CD1c-positive myeloid dendritic cell (primary cell): ENCODE measurements around the gene PRCC.
A peak's percentile ranks its signal among the peaks of the same experiment; 100 is the strongest.
"Not testable (repeated sequence)": the region's sequence is repeated elsewhere in the genome, so short reads cannot be mapped to it uniquely, and the experiment has no call there.

Experiments used
- DNase-seq: peaks from one replicate; pipeline ENCODE4 v3.0.0-alpha.2; 2016; ENCODE audit errors: extremely low spot score

The PRCC gene

DNA sequence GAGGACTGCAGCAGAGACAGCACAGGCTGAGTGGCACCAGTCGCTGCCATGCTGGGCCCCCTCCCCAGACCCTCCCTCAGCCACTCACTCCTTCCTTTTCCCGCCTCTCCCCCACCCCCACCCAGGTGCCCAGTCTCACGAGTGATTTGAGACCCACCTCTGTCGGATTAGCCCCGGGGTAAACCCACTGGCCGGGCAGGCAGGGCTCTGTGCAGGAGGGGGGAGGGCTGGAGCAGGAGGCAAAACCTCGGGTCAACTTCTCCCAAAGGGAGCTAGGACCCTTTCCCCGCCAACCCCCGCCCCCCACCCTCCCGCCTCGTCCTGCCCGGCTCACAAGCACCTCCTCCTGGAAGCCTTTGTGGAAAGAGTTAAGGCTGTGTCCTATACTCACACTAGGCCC, 23.0 kb upstream of the PRCC start:
- DNase-seq: no peak

DNA sequence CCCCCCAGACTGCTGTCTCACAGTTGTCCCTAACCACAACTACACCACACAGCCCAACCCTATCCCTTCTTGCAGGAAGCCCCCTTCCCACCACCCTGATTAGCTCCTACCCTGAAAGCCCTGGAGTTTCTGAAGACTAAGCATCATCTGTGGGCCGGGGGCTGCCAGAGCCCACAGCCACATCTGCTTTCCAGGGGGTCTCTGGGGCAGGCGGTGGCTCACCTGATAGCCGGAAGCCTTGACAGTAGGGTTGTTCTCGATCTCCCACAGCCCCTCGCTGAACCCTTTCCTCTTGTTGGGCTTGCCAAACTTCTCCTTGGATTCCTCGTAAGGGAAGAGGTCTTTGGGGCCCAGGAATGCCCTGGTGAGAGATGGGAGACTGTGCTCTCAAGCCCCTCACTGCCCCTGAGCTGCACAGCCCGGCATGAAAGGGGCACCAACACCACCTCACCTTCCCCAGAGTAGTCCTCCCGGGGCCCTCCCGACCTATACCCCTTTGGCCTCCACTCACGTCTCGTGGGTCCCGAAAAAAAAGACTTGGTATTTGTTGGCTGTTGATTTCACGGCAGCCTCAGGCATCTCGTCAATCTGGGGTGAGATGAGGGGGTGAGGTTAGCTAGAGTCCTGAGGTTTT, 22.4 kb upstream of the PRCC start:
- no peak for DNase-seq

DNA sequence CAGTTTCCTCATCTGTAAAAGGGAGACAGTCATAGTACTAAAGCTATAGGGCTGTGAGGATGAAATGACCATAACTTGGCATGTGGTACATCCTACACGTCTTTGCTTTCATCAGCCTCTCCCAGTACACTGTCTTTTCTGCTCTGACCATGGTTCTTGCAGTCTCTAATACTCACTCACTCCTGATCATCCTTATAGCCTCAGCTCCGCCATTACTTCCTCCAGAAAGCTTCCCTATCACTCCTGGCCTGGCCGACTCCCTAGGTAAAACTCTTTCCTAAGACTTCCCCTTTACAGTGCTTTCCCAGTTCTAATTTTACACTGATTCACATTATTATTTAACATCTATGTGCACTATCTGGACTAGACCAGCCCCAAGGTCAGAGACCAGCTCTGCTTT, 21.5 kb upstream of the PRCC start:
- peak; percentile 64 for DNase-seq

DNA sequence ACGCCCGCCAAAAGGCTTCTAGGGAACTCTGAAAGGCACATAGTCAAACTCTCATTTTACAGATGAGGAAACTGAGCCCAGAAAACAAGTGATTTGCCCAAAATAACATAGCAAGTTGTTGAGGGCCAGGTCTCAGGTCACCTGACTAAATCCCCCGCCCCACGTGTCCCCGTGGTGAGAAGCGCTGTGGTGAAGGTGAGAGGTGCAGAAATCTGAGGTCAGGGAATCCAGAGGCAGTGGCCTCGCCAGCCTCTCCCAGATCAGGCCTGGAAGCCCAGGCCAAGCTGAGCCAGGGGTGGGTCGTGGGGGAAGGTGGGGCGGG, 21.0 kb upstream of the PRCC start:
- no peak for DNase-seq

DNA sequence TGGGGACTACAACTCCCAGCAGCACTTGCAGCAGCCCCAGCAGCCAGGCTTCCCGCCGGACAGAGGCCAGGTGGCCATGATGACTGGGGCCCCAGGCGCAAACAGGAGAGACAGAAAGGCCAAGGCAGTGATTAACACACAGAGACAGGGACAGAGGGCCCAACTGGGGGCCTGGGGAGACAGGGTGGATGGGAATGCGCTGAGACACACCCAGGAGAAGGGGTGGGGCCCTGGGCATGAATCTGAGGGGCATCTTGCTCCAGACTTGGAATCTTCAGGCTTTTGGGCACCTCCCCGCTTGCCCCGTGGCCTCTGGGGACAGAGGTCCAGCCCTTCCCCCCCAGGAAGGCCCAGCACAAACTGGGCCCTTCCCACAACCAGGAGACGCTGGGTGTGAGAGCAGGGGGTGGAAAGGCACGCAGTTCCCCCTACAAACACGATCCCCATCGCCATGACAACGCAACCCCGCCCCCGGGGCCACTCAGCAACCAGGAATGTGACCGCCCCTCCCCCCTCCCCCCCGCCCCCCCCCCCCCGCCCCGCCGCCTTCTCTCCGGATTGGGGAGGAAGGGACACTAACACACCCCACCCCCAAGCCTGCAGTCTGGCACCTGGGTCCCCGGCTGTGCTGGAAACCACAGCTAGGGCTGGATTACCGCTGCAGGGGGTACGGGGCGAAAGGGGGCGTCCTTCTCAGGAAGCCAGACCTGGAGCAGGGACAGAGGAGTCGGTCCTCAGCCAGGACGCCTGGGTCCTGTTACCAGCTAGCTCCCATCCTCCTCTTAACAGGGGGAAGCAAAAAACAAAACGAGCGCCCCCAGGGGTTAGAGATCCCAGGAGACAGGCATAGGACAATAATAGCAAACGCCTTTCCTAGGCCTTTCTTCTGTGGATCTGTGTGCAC, 20.4 kb upstream of the PRCC start:
- peak; percentile 75 for DNase-seq

DNA sequence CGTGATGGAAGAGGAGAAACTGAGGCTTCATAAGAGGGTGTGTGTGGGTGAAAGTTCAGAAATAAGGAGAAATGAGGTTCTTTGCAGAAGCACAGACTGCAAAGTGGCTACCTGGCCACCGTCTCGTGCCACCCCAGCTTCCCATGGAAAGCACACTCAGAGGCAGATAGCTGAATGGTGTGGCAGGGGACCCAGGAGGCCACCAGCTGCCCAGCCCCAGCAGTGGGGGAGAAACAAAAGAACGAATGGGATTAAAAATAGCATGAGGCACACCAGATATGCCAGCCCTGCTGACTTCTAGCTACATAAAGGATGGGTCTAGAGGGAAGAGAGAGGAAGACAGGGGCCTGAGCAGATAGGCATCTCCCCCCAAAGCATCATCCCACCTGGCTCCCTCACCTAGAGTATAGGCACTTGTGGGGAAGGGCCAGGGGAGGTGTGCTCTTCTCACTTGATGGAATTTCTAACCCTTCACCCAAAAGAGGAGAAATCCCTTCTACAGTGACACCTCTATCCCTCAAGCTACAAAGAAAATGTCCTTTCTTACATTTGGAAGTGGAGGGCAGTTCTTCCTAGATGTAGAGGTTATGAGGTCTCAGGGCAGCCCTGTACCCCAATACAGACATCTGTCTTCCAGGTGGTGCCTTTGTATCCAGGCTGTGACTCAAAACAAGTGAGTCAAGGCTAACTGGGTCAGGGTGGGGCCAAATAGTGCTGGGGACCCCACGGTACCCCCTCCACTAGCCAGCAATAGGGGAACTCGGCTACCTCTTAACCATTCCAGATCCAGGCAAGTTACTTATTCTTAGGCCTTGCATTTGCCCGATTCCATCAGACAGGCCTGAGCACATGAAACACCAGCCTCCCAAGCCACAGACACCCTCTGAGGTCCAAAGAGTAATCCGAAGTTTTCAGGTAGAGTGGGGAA, 19.3 kb upstream of the PRCC start:
- DNase-seq: no peak

DNA sequence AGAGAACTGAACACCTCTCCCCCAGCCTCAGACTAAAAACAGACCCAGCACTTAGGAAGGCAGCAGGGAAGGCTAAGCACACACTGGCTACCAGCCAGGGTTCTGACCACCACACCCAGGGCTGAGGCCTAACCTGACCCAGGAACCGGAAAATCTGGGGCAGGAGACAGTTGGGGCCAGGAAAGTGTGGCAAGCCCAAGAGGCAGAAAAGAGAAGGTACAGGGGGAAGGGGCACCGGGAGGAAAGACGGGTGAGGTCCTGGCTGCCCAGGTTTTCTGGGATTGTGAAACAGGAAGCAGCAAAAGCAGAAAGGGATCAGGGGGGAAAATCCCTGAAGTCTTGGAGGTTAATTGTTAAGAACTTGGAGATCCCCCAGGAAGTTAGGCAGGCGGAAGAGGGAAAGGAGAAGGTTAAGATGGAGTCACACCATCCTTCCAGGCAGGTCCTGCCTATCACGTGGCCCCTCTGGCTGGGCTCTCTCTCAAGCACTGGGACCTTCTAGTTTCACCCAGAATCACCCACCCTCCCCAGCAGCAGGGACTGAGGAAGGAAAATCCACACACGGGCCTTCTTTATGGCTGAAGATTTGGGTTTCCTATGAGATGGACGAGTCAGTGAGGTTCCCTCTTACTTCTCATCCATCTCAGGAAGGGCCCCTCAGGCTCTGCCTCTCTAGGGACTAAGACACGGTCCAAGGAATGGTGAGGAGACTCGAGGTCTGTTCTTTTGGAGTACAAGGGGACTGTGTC, 18.5 kb upstream of the PRCC start:
- peak; percentile 65 for DNase-seq

DNA sequence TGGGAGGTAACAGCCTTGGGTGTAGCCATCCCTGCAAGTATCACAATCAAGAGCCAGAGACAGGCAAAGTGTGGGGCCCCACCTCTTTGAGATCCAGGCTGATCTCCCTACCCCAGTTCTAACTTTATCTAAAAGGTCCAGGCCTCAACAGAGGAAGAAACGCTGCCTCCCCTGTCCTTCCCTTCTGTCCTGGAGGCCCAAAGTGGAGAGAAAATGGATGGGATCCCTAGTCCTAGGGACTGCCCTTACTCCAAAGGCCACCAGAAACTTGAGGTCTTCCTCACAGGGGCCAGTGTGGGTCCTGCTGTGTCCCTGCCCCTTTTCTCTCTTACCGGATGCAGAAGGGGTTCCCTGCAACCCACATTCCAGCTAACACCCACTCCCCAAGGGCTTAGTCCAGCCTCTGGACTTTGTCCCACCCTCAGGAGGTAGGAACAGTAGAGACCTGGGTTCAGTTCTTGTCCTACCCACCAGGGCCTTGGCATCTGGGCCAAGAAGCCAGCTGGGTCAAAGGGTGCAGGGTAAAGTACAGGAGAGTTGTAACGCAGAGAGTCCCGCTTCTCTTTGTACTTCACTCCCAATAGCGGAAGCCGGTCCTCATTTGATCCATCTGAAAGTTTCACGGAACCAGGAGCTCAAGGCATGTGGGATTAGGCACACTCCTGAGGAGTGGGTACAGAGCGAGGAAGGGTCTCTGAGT, 17.8 kb upstream of the PRCC start:
- peak; percentile 35 for DNase-seq

DNA sequence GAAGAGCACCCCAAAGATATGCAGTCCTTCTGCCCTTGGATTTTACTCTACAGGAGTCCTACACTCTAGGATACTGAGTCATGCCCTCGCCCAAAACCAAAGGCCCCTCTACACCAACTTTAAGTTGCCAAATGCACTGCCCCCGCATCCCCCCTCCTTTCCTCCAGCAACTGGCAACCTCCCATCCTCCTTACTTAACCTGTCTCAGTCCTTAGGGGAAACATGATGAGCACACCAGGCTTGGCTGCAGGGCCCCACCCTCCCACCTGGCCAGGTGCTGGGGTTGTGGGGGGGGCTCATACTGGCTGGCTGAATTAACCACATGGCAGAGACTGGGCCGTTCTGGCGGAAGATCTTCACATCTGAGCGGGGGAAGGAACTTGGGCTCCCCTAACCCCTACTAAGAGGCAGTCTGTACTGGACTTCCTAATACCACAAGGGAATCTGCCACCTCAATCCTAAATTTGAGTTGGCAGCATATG, 17.1 kb upstream of the PRCC start:
- peak; percentile 38 for DNase-seq

DNA sequence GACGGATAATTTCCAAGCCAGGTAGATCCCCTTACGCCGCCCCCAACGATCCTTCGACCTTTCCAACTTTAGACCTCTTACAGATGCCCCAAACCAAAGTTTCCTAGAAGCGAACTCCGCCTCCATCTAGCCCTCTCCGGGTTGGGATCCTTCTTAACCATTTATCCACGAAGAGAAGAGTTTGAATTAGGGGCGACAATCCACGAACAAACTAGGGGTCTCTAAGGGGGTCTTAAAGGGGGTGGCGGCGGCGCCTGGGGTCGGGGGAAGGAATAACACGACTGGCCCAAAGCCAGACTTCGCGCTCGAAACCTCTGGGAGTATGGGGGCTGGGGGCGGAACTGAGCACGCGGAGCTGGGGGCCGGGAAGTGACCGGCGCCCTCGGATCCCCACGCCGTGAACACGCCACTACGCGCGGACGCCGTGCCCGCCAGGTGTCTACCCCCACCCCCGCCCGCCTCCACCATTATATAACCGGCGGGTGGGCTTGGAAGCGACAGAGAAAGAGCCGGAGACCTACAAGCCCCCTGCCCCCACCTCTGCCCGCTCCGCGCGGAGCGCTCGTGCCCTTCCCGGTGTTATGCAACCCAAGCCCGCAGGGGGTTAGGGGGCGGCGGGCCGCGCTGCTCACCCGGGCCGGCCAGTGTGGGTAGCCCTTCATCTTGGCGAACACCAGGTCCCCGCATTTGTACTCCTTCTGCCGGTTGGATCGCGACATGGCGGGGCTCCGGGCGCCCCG, 16.5 kb upstream of the PRCC start:
- peak; percentile 40 for DNase-seq

DNA sequence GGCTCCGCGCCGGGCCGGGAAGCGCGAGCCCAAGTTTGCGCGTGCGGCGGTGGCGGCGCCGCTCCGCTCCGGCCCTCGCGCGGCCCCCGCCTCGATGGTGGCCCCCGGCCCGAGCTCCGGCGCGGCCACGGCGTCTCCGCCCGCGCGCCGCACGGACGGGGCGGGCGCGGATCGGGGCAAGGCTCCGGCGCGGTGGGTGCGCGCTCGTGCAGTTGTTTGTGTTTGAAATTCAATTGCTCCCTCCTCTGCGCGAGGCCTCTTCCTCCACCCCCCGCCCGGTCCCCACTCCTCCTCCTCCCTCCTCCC, 15.9 kb upstream of the PRCC start, which contains the start of gene HDGF:
TSS of gene HDGF (minus strand) at position 225 of the 306 bp plus-strand sequence. CDS start 246 bp downstream, outside the sequence.
- no peak for DNase-seq

DNA sequence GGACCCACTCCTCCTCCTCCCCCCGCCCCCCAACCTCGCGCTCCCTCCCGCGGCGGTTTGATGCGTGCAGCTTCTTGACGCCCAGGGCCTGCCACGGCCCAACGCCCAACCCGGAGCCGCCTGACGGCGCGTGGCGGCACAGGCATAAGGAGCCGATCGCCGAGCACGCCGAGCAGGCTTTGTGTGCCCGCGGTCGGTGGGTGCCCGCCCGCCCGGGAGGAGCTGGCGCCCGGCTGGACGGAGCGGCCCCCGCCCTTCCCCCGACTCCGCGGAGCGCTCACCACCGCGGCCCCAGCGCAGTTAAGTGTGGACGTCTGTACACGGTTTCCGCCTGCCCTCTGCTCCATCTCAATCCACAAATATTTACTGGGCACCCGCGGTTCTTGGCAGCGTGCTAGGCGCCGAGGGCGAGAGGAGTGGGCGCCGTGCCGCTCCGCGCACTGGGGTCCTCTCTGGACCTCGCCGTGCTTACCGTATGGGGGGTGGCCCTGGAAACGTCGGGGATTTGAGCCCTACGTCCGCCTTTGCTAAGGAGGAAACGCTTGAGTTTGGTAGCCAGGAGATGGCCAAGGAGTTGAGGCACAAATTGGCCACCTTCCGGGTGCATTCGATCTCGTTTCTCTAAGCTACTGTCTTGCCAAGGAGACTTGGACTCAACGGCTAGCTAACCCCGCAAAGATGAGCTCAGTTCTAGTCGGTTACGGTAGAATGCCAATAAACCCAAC, 15.4 kb upstream of the PRCC start:
- DNase-seq: peak; percentile 96

DNA sequence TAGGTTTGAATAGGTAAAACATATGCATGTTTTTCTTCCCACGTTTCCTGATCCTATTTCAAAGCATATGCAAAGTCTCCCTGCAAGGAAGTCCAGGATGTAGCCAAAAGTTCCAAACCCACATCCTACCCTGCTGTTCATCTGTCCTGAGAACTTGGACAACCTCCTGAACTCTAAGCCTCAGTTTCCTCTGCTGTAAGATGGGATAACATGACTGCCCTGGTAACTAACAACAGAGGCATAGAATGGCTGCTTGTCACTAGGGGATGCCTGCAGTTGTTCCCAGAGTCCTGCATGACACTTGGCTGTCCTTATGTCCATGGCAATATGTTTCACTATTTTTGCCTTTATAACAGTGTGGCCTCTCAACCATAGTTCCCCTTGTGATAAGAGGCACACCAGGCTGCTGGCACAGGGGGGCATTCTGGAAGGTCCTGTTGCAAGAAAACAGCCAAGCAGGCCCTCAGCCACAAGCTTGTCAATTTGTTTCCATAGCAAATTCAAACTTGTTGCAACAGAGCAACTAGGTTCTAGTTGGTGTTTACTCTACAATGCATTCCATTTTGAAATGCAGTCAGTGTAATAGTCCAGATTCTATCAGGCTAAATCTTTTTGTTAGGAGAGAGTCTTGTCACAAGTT, 14.4 kb upstream of the PRCC start:
- DNase-seq: no peak

DNA sequence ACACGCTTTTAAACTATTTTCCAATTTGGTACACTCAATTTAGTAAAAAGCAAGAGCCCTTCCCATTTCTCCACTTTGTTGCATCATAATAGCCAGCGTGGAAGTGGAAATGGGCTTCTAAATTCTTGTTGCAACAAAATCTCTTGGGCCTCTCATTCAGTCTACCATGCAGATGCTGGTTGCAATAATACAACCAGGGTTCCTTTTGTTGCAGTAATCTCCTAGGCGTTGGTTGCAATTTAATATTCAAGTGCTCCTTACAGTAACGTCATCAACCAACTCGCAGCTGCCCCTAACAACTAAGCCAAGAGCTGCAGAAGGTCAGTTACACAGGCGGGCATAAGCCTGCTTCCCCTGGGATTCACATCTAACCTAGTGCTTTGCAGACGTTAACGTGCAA, 13.1 kb upstream of the PRCC start:
- no peak for DNase-seq

DNA sequence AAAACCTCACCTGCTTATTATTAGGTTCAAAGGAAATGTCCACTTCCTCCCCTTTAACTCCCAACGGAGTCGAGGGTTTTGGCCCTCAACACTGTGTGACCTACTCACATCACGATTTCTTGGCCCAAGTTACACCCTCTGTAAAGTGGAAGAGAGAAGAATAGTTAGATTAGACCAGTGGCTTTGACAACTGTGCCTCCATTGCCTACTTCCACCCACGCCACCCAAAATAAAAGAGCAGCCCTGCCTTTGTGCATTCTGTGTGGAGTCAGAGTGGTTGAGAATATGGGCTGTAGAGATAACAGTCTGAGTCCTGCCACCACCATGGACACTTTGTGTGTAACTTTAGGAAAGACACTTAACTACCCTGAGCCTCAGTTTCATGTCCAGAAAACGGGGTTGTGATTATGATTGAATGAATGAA, 11.8 kb upstream of the PRCC start:
- no peak for DNase-seq

DNA sequence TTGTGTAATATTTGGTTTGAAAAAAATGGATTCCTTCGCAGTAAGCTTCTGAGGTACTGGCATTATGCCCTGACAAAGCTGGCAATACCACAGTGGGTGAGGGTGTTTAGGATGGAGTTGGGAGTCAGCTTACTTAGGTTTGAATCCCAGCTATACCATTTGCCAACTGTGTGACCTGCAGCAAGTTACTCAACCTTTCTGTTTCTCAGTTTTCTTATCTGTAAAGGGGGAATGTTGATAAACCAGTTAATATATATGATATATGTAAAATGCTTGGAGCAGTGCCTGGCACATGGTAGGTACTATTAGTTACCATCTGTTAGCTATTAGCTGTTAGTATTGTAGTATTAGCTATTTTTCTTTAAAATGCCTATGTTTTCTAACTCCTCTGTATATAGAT, 11.0 kb upstream of the PRCC start:
- no peak for DNase-seq

DNA sequence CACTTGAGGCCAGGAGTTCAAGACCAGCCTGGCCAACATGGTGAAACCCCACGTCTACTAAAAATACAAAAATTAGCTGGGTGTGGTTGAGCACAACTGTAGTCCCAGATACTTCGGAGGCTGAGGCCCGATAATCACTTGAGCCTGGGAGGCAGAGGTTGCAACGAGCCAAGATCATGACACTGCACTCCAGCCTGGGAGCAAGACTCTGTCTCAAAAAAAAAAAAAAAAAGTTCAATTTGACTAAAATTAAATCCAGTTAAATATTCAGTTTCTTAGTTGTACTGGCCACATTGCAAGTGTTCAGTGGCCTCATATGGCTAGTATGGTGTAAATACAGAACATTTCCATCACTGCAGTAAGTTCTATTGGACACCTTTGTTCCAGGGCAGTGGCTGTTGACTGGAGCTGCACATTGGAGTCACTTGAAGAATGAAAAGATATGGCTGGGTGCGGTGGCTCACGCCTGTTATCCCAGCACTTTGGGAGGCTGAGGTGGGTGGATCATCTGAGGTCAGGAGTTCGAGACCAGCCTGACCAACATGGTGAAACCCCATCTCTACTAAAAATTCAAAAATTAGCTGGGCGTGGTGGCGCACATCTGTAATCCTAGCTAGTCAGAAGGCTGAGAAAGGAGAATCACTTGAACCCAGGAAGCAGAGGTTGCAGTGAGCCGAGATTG, 9.6 kb upstream of the PRCC start:
- DNase-seq: not testable (repeated sequence)

DNA sequence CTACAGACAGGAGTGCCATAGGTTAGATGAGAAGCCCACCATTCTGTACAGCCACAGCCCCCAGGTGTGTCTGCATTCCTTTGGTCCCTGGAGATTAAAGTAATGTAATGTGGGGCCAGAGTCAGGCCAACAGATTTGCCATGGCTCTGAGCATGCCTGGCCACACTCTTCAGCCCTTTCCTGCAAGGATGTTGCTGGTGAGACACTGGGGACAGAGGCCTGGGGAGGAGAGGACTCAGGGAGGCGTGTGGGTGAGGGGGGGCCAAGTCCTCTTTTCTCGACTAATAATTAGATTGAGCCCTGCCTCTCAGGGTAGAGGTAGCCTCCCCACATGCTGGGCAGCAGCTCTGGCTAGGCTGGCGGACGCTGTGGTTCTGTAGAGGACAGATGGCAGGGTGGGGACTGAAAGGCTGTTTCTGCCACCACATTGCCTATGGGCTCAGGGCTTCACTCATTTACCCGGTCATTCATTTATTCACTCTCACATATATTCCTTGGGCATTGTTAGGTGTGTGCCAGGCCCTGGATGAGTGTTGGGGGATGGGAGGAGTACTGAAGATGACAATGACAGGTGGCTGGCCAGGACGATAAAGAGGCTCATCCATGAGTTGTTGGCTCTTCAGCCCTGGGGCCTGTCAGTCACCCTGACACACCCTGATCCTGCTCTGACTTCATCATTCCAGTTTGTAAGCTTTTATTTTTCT, 7.1 kb upstream of the PRCC start:
- no peak for DNase-seq
